Measurements from ENCODE around the gene DDX56. TPM values are rescaled to one million over a fixed set of nuclear protein-coding genes. Genes with fewer than 3 reads are reported as not detected.

The DDX56 gene
- total and polyA plus RNA-seq, 2 of the 13 experiments (the other 11 are each of a cell fraction or from before 2014, with no cell fraction given) = 82.6 to 120 TPM

- TF ChIP-seq ZNF281 (CRISPR knock-in tag; IDR thresholded peaks at IDR 0.05; ENCODE audit: borderline replicate concordance) (peak; percentile 9; the same call in 1 of the 2 replicates), RNF2 (conservative IDR thresholded peaks at IDR 0.05; ENCODE audit: low read depth) (peak; percentile 98), KLF9 (CRISPR knock-in tag; IDR thresholded peaks at IDR 0.05; ENCODE audit: low read depth) (peak; percentile 8; the same call in 1 of the 2 replicates), FOXM1 (CRISPR knock-in tag; IDR thresholded peaks at IDR 0.05) (peak; percentile 86; the same call in 1 of the 2 replicates), ZNF883 (CRISPR knock-in tag; IDR thresholded peaks at IDR 0.05; ENCODE audit: not compliant biosample characterization) (peak; percentile 89), ZNF570 (CRISPR knock-in tag; IDR thresholded peaks at IDR 0.05; ENCODE audit: borderline replicate concordance) (peak; percentile 70), NFE2L1 (CRISPR knock-in tag; IDR thresholded peaks at IDR 0.05; ENCODE audit: borderline replicate concordance) (peak; percentile 83; the same call in 1 of the 2 replicates), ZNF337 (CRISPR knock-in tag; IDR thresholded peaks at IDR 0.05; ENCODE audit: borderline replicate concordance, low read depth) (0 out of 2 replicates have a peak, but pooled peaks have one; percentile 75), HMGXB4 (CRISPR knock-in tag; IDR thresholded peaks at IDR 0.05; ENCODE audit: borderline replicate concordance in 1 of 2, low read depth in 1 of 2) (peak; percentile 67 to 75; a peak in 3 of 4 replicates), TIGD3 (CRISPR knock-in tag; IDR thresholded peaks at IDR 0.05; ENCODE audit: borderline replicate concordance) (peak; percentile 85), TBX3 (IDR thresholded peaks at IDR 0.05; ENCODE audit: borderline replicate concordance) (peak; percentile 19; the same call in 1 of the 2 replicates), ZNF484 (CRISPR knock-in tag; IDR thresholded peaks at IDR 0.05; ENCODE audit: borderline replicate concordance, low read depth) (peak; percentile 25; the same call in 1 of the 2 replicates), RAD51 (IDR thresholded peaks at IDR 0.05; ENCODE audit: borderline replicate concordance) (no peak), ZNF362 (CRISPR knock-in tag; IDR thresholded peaks at IDR 0.05; ENCODE audit: borderline replicate concordance) (peak; percentile 58; the same call in 1 of the 2 replicates), ZNF33B (CRISPR knock-in tag; IDR thresholded peaks at IDR 0.05) (peak; percentile 66; the same call in 1 of the 2 replicates), MEF2D (CRISPR knock-in tag; IDR thresholded peaks at IDR 0.05) (peak; percentile 88), ZMAT3 (CRISPR knock-in tag; conservative IDR thresholded peaks at IDR 0.05) (peak; percentile 92), ZNF576 (CRISPR knock-in tag; IDR thresholded peaks at IDR 0.05) (0 out of 2 replicates have a peak, but pooled peaks have one; percentile 57), ZNF563 (CRISPR knock-in tag; IDR thresholded peaks at IDR 0.05) (peak; percentile 95), NR2C2 (CRISPR knock-in tag; IDR thresholded peaks at IDR 0.05; ENCODE audit: borderline replicate concordance) (peak; percentile 61)
Measured at GRCh38 chr7:44573464-44574286, at the start of gene DDX56 (continued).

Data from HepG2 (cell line).